GM12801 (cell line): Measurements from ENCODE around the gene HIPK2.

Experiments
- TF ChIP-seq, protein P1 (sequence below): IDR thresholded peaks from one replicate; pipeline ENCODE4 v1.5.1; 2011; ENCODE audit warnings: control low read depth; ENCODE audit not compliant: insufficient read length; ENCODE audit errors: extremely low read depth

Gene HIPK2

DNA sequence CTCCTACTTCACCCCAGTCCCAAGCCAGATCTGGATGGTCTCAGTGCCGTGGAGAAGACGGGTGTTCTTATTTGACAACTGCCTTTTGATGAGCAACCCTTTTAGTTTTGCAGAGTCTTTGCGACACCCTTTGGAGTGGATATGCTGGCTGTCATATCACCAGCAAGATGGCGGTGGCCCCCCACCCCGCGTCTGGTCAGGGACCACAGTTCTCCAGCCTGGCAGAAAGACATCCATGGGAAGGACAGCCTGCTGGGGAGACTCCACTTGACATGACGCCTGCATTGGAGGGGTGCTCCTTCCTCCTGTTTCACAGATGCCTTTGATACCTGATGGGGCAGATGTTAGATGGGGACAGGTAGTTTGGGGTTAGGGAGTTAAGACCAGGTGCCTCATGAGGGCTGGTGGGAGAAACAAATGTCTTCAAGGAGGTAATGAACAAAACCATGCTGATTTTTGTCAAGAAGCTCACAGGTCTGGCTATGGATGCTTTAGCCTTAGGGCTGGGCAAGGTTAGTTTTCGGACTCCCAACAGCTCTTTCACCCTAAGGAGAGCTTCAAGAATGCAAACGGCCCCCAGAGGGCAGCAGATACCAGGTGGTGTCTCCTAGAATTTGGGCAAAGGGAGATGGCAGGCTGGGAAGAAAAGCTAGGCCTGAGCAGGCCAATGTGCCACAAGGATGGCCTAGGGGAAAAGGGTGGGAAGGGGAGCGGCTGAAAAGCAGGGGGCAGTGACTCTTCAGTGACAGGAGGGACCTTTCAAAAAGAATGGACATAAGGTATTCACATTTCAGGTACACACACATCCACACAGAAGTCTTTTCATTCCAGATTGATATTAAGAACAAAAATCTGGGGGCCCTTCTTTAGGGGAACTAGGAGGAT is 159.1 kb downstream of the HIPK2 start:
- TF ChIP-seq, protein P1, sequence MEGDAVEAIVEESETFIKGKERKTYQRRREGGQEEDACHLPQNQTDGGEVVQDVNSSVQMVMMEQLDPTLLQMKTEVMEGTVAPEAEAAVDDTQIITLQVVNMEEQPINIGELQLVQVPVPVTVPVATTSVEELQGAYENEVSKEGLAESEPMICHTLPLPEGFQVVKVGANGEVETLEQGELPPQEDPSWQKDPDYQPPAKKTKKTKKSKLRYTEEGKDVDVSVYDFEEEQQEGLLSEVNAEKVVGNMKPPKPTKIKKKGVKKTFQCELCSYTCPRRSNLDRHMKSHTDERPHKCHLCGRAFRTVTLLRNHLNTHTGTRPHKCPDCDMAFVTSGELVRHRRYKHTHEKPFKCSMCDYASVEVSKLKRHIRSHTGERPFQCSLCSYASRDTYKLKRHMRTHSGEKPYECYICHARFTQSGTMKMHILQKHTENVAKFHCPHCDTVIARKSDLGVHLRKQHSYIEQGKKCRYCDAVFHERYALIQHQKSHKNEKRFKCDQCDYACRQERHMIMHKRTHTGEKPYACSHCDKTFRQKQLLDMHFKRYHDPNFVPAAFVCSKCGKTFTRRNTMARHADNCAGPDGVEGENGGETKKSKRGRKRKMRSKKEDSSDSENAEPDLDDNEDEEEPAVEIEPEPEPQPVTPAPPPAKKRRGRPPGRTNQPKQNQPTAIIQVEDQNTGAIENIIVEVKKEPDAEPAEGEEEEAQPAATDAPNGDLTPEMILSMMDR: no peak

DNA sequence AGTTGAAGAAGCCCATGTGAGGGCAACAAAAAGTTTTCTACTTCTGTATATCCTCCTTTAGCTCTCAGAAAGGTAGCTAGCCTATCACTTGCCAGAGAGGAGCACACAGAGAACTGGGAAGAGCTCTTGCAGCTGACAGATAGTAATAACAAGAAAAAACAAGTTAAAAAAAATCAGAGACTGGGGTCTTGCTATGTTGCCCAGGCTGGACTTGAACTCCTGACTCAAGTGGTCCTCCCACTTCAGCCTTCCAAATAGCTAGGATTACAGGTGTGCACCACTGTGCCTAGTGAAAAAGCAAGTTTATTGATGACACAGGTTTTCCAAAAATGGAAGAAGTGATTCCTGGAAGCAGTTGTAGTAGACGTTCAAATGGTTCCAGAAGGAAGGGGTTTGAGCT is 160.7 kb downstream of the HIPK2 start:
- TF ChIP-seq, protein P1: no peak

GRCh38 chr7:139614886-139615285 is 162.9 kb downstream of the HIPK2 start:
- TF ChIP-seq, protein P1: no peak

DNA sequence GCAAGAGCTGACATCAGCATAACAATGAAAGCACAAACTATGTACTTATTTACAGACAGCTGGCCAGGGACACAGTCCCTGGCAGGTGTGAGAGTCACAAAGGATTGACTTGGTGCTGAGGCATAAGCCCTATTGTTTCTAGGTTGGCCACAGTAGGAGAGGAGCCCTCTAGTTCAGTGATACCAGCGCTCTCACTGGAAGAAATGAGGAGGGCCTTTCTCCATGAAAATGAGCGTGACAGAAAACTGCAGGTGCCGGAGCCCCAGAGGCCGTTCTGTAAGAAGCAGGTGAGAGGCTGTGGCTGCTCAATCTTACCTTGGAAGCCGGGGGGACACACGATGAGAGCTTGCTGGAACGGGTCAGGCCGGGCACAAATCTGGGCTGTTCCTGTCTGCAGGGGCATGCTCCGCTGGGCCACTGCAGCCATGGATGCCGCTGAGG is 163.8 kb downstream of the HIPK2 start:
- TF ChIP-seq, protein P1: no peak

- TF ChIP-seq, protein P1: no peak
Observed at GRCh38 chr7:139610595-139610994, 167.2 kb downstream of the HIPK2 start.

- TF ChIP-seq, protein P1: no peak
Observed at GRCh38 chr7:139603896-139604295, 173.9 kb downstream of the HIPK2 start.

DNA sequence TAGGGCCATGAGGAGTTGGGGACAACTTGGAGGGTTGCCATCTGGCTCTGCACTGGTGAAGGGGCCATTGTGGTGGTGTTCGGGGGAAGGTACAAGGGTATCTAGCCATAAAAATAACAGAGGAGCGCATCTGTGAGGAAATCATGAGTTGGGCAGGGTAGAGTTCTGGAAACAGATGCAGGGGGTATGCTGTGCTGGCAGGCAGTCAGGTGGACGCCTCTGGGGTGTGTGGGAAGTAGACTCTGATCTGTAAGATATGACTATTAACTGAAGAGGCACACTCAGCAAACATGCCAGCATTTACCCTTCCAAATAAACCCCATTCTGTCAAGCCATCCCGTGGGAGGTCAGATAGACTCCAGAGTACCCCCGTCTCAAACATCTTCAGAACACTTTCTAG is 174.5 kb downstream of the HIPK2 start:
- TF ChIP-seq, protein P1: no peak
